ENCODE results near the gene CBX4. TPM values are rescaled to one million over a fixed set of nuclear protein-coding genes. Genes with fewer than 3 reads are reported as not detected.

Gene CBX4
- total and polyA plus RNA-seq, 2 of the 13 experiments (the other 11 are each of a cell fraction or from before 2014, with no cell fraction given): 25.8 to 50.8 TPM

GRCh38 chr17:79837888-79838521, 1.2 kb downstream of the CBX4 start:
- H3K4me3 ChIP-seq (replicated peaks in 1 of 3; ENCODE audit: insufficient read depth in 1 of 3, low read depth in 2 of 3, low read length in 3 of 3): peak overlapping the region; percentile 77 to 100 (median 87)
- CTCF ChIA-PET (ENCODE audit: low intra/inter-chr PET ratio, low total read pairs): interaction anchor here (1.5 kb wide), 1 partner anchor 27 kb away, joined by 5 read pairs; no protein-coding TSS in a partner anchor
- H3K4me1 ChIP-seq (ENCODE audit: insufficient read depth, low read length): peaks cover 73% of the 10 kb centered on the region
- intact Hi-C loops (cut with micrococcal nuclease; ENCODE audit: unreplicated experiment) (loop anchor here (5.0 to 10.0 kb wide), 3 partner anchors 41 to 93 kb away; partner anchors contain the start of gene CBX8), in situ Hi-C loops (cut with HindIII; ENCODE audit: extremely low pct_ligation_motif_present, low pct_unique_long_range_greater_than_20kb) (loop anchor here (5.0 kb wide), 1 partner anchor 154 kb away; no protein-coding TSS in a partner anchor)
- H3K27ac ChIP-seq (ENCODE audit: extremely low read length, insufficient read depth, low read length): peak overlapping the region; percentile 71
- peaks cover 11 to 12% of the 10 kb centered on the region in 2 experiments for H3K36me3 ChIP-seq (replicated peaks in 1 of 2; ENCODE audit: control insufficient read depth in 1 of 2, insufficient read depth in 2 of 2, low read length in 2 of 2)
- ATAC-seq (no peak), FAIRE-seq (peak; percentile 4), DNase-seq (ENCODE audit: low spot score) (no peak)
- no peaks in the 10 kb centered on the region; a peak in 1 of 5 replicates for H3K27me3 ChIP-seq (ENCODE audit: control insufficient read depth in 1 of 2, insufficient read depth in 2 of 2, low read length in 2 of 2)
- TSS peak; percentile 59 for BruUV-seq (replicated peaks)
- H3K79me2 ChIP-seq (ENCODE audit: insufficient read depth, low read length): peaks cover 39% of the 10 kb centered on the region
- peak overlapping the region; percentile 79 for H3K9ac ChIP-seq (ENCODE audit: insufficient read depth, low read depth, low read length)
- peak overlapping the region; percentile 97 for H3K4me2 ChIP-seq (ENCODE audit: low read depth, low read length)
- H3K9me3 ChIP-seq (ENCODE audit: low read length): no peaks in the 10 kb centered on the region
- POLR2A ChIA-PET: interaction anchor here (0.8 to 11.1 kb wide), 25 partner anchors 8 to 858 kb away, joined by 3 to 333 read pairs (median 10); partner anchors contain the start of genes CBX2 and CBX8
- H2AFZ ChIP-seq (ENCODE audit: low read length): no peak overlapping the region
- H4K20me1 ChIP-seq (ENCODE audit: insufficient read depth, low read length): peaks cover 44% of the 10 kb centered on the region
- 1% methylated on average over 26 of the region's 30 CpGs for WGBS (ENCODE audit: low lambda C conversion rate)
- TF ChIP-seq CEBPG (CRISPR knock-in tag; IDR thresholded peaks at IDR 0.05): no peak
- no peak for TF ChIP-seq MAX (IDR thresholded peaks at IDR 0.05)
- TF ChIP-seq CCDC6 (CRISPR knock-in tag; IDR thresholded peaks at IDR 0.05): no peak
- no peak for TF ChIP-seq ZNF557 (CRISPR knock-in tag; IDR thresholded peaks at IDR 0.05)
- TF ChIP-seq FOXA1 (IDR thresholded peaks at IDR 0.05): no peak
- TF ChIP-seq FOXA1 (CRISPR knock-in tag; IDR thresholded peaks at IDR 0.05): no peak
- no peak for TF ChIP-seq GATAD2A (CRISPR knock-in tag; IDR thresholded peaks at IDR 0.05)
- no peak for TF ChIP-seq ZSCAN31 (CRISPR knock-in tag; IDR thresholded peaks at IDR 0.05; ENCODE audit: low read depth)
- TF ChIP-seq, protein P1, sequence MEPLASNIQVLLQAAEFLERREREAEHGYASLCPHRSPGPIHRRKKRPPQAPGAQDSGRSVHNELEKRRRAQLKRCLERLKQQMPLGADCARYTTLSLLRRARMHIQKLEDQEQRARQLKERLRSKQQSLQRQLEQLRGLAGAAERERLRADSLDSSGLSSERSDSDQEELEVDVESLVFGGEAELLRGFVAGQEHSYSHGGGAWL (CRISPR knock-in tag; IDR thresholded peaks at IDR 0.05): no peak
- TF ChIP-seq POGK (CRISPR knock-in tag; conservative IDR thresholded peaks at IDR 0.05): no peak
- no peak for TF ChIP-seq BRCA1 (CRISPR knock-in tag; IDR thresholded peaks at IDR 0.05)
- TF ChIP-seq CCAR2 (optimal IDR thresholded peaks at IDR 0.05; ENCODE audit: low read depth, low read length): no peak
- no peak for TF ChIP-seq KLF6 (CRISPR knock-in tag; IDR thresholded peaks at IDR 0.05)
- peak; percentile 81; the same call in 1 of the 2 replicates for TF ChIP-seq SIN3A (IDR thresholded peaks at IDR 0.05; ENCODE audit: borderline replicate concordance, low read depth, low read length)
- no peak for TF ChIP-seq KLF9 (CRISPR knock-in tag; IDR thresholded peaks at IDR 0.05; ENCODE audit: low read depth)
- TF ChIP-seq HOMEZ (CRISPR knock-in tag; IDR thresholded peaks at IDR 0.05; ENCODE audit: low read depth): no peak
- no peak for TF ChIP-seq MNT (IDR thresholded peaks at IDR 0.05)
- no peak for TF ChIP-seq TMF1 (CRISPR knock-in tag; IDR thresholded peaks at IDR 0.05; ENCODE audit: low read depth)
- TF ChIP-seq U2AF2 (IDR thresholded peaks at IDR 0.05; ENCODE audit: low read depth, low read length): no peak
- TF ChIP-seq E2F1 (CRISPR knock-in tag; IDR thresholded peaks at IDR 0.05): no peak
